ENCODE results near the gene KIF3B.
A peak's percentile ranks its signal among the peaks of the same experiment; 100 is the strongest.
"Not testable (repeated sequence)": the region's sequence is repeated elsewhere in the genome, so short reads cannot be mapped to it uniquely, and the experiment has no call there.

The KIF3B gene

DNA sequence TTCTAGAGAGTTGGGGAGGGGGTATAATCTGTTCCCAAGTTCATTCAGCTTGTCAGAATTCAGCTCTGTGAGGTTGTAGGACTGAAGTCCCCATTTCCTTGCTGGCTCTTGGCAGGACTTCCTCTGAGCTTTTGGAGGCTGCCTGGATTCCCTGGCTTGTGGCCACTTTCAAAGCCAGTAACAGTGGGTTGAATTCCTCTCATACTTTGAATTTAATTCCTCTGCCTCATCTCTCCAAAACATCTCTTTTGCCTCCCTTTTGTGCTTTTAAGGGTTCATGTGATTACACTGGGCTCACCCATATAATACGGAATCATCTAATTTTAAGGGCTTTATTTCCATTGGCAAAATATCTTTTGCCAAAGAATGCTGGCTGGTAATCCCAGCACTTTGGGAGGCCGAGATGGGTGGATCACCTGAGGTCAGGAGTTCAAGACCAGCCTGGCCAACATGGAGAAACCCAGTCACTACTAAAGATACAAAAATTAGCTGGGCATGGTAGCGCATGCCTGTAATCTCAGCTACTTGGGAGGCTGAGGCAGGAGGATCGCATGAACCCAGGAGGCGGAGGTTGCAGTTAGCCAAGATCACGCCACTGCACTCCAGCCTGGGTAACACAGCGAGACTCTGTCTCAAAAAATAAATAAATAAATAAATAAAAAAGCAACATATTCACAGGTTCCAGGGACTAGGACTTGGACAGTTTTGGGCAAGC lies 78.6 kb downstream of the KIF3B start:
- not testable (repeated sequence) for H3K36me3 ChIP-seq (ENCODE audit: control insufficient read depth in 1 of 2, insufficient read depth in 2 of 2, low read depth in 1 of 2, low read length in 2 of 2); H3K79me1 ChIP-seq (replicated peaks; ENCODE audit: low read length, poor library complexity, severe bottlenecking); H4K91ac ChIP-seq (ENCODE audit: low read length); H3K4me3 ChIP-seq (ENCODE audit: insufficient read depth in 1 of 2, low read depth in 1 of 2, low read length in 2 of 2); H2AFZ ChIP-seq (ENCODE audit: low read depth, low read length); H3K14ac ChIP-seq (ENCODE audit: low read length in 2 of 2); H3K27me3 ChIP-seq (ENCODE audit: control insufficient read depth in 1 of 2, insufficient read depth in 1 of 2, low read length in 2 of 2); H4K8ac ChIP-seq (ENCODE audit: low read length); H2BK12ac ChIP-seq (ENCODE audit: low read length in 2 of 2); H2BK5ac ChIP-seq (ENCODE audit: low read depth, low read length, poor library complexity, severe bottlenecking); H2BK120ac ChIP-seq (ENCODE audit: low read depth, low read length); H2BK15ac ChIP-seq (ENCODE audit: low read depth, poor library complexity, severe bottlenecking); H3K4me1 ChIP-seq (ENCODE audit: control insufficient read depth, insufficient read depth, low read depth, low read length); H3K4ac ChIP-seq (ENCODE audit: low read depth in 1 of 2, low read length in 2 of 2); H3K18ac ChIP-seq (ENCODE audit: low read depth in 1 of 2, low read length in 2 of 2); H3K9me3 ChIP-seq (ENCODE audit: control insufficient read depth, low read length); H3K4me2 ChIP-seq (ENCODE audit: low read length, poor library complexity, severe bottlenecking); H3K23ac ChIP-seq (ENCODE audit: low read length in 2 of 2)
- H3K9ac ChIP-seq (ENCODE audit: low read length) = peak overlapping the region; percentile 97
- H3K27ac ChIP-seq (ENCODE audit: low read length, poor library complexity, severe bottlenecking) = peak overlapping the region; percentile 97
- H2AK5ac ChIP-seq (ENCODE audit: low read length, severe bottlenecking) = peak overlapping the region; percentile 56
- WGBS = 68% methylated on average over 6 of the region's 7 CpGs
- DNase-seq = peak; percentile 35

- no peak overlapping the region for H2BK120ac ChIP-seq (ENCODE audit: low read depth, low read length)
- peak overlapping the region; percentile 56 for H2AK5ac ChIP-seq (ENCODE audit: low read length, severe bottlenecking)
- H3K23ac ChIP-seq (ENCODE audit: low read length in 2 of 2) = no peak overlapping the region
- no peak overlapping the region for H3K18ac ChIP-seq (ENCODE audit: low read depth in 1 of 2, low read length in 2 of 2)
- peak overlapping the region; percentile 1 for H4K91ac ChIP-seq (ENCODE audit: low read length)
- no peak for DNase-seq
- no peak overlapping the region for H2AFZ ChIP-seq (ENCODE audit: low read depth, low read length)
- H3K9ac ChIP-seq (ENCODE audit: low read length) = peak overlapping the region; percentile 97
- H2BK5ac ChIP-seq (ENCODE audit: low read depth, low read length, poor library complexity, severe bottlenecking) = no peak overlapping the region
- H3K9me3 ChIP-seq (ENCODE audit: control insufficient read depth, low read length) = no peaks in the 10 kb centered on the region
- no peak overlapping the region for H3K4ac ChIP-seq (ENCODE audit: low read depth in 1 of 2, low read length in 2 of 2)
- WGBS = 85% methylated on average over 11 of the region's 13 CpGs
- H3K27me3 ChIP-seq (ENCODE audit: control insufficient read depth in 1 of 2, insufficient read depth in 1 of 2, low read length in 2 of 2) = no peaks in the 10 kb centered on the region
- peak overlapping the region in 1 of 2 experiments; percentile 94 for H3K4me3 ChIP-seq (ENCODE audit: insufficient read depth in 1 of 2, low read depth in 1 of 2, low read length in 2 of 2)
- H3K79me1 ChIP-seq (replicated peaks; ENCODE audit: low read length, poor library complexity, severe bottlenecking) = no peaks in the 10 kb centered on the region
- peaks cover 5% of the 10 kb centered on the region for H3K4me1 ChIP-seq (ENCODE audit: control insufficient read depth, insufficient read depth, low read depth, low read length)
- peak overlapping the region in 1 of 2 experiments; percentile 6 for H2BK12ac ChIP-seq (ENCODE audit: low read length in 2 of 2)
- H3K14ac ChIP-seq (ENCODE audit: low read length in 2 of 2) = no peak overlapping the region
- H3K27ac ChIP-seq (ENCODE audit: low read length, poor library complexity, severe bottlenecking) = peak overlapping the region; percentile 97
- peak overlapping the region; percentile 74 for H3K4me2 ChIP-seq (ENCODE audit: low read length, poor library complexity, severe bottlenecking)
- no peak overlapping the region for H4K8ac ChIP-seq (ENCODE audit: low read length)
- H3K36me3 ChIP-seq (ENCODE audit: control insufficient read depth in 1 of 2, insufficient read depth in 2 of 2, low read depth in 1 of 2, low read length in 2 of 2) = peaks cover 0 to 3% of the 10 kb centered on the region in 2 experiments
- no peak overlapping the region for H2BK15ac ChIP-seq (ENCODE audit: low read depth, poor library complexity, severe bottlenecking)
These were observed 79.3 kb downstream of the KIF3B start for GRCh38 chr20:32356622-32357374.

DNA sequence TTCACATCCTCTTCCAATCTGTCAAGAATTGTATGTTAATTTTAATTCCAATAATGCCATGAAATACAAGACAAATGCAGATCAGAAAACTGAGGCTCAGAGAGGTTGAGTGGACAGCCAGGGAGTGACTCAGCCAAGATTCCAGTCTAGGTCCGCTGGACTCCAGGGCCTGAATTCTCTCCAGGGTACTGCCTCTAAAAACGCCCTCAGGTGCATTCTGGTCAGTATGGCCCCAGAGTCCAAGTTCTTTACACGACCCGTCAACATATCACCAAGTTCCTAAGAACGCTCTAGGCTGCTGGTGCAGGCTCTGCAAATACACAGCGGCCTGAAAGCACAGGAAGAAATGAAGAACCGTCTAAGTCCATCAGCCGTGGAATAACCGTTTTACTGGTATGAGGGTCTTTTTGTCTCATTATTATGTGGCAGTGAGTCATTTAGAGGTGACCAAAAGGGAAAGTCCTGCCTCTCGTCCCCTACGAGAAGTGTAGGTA lies 80.0 kb downstream of the KIF3B start:
- H3K23ac ChIP-seq (ENCODE audit: low read length in 2 of 2) = peak overlapping the region in 1 of 2 experiments; percentile 71
- peak overlapping the region; percentile 70 for H4K91ac ChIP-seq (ENCODE audit: low read length)
- peak overlapping the region; percentile 91 for H2BK15ac ChIP-seq (ENCODE audit: low read depth, poor library complexity, severe bottlenecking)
- H3K9me3 ChIP-seq (ENCODE audit: control insufficient read depth, low read length) = no peaks in the 10 kb centered on the region
- H4K8ac ChIP-seq (ENCODE audit: low read length) = peak overlapping the region; percentile 82
- peak overlapping the region; percentile 8 for H2BK120ac ChIP-seq (ENCODE audit: low read depth, low read length)
- peak overlapping the region; percentile 42 to 82 for H3K4ac ChIP-seq (ENCODE audit: low read depth in 1 of 2, low read length in 2 of 2)
- H3K18ac ChIP-seq (ENCODE audit: low read depth in 1 of 2, low read length in 2 of 2) = peak overlapping the region; percentile 79 to 95
- peak overlapping the region; percentile 97 for H3K27ac ChIP-seq (ENCODE audit: low read length, poor library complexity, severe bottlenecking)
- H3K9ac ChIP-seq (ENCODE audit: low read length) = peak overlapping the region; percentile 97
- 4% methylated on average over 11 of the region's 11 CpGs for WGBS
- H3K4me2 ChIP-seq (ENCODE audit: low read length, poor library complexity, severe bottlenecking) = peak overlapping the region; percentile 74
- H2AFZ ChIP-seq (ENCODE audit: low read depth, low read length) = peak overlapping the region; percentile 74
- H3K14ac ChIP-seq (ENCODE audit: low read length in 2 of 2) = no peak overlapping the region
- H2AK5ac ChIP-seq (ENCODE audit: low read length, severe bottlenecking) = peak overlapping the region; percentile 6
- H3K79me1 ChIP-seq (replicated peaks; ENCODE audit: low read length, poor library complexity, severe bottlenecking) = no peaks in the 10 kb centered on the region
- H2BK12ac ChIP-seq (ENCODE audit: low read length in 2 of 2) = peak overlapping the region; percentile 6 to 34
- no peak overlapping the region for H2BK5ac ChIP-seq (ENCODE audit: low read depth, low read length, poor library complexity, severe bottlenecking)
- peak overlapping the region; percentile 62 to 94 for H3K4me3 ChIP-seq (ENCODE audit: insufficient read depth in 1 of 2, low read depth in 1 of 2, low read length in 2 of 2)
- H3K4me1 ChIP-seq (ENCODE audit: control insufficient read depth, insufficient read depth, low read depth, low read length) = peaks cover 5% of the 10 kb centered on the region
- no peak for DNase-seq
- peaks cover 0 to 3% of the 10 kb centered on the region in 2 experiments for H3K36me3 ChIP-seq (ENCODE audit: control insufficient read depth in 1 of 2, insufficient read depth in 2 of 2, low read depth in 1 of 2, low read length in 2 of 2)
- no peaks in the 10 kb centered on the region for H3K27me3 ChIP-seq (ENCODE audit: control insufficient read depth in 1 of 2, insufficient read depth in 1 of 2, low read length in 2 of 2)
